ENCODE data around the gene C22orf15.

C22orf15 gene

GRCh38 chr22:23774114-23774921 lies 11.5 kb downstream of the C22orf15 start:
- DNase-seq: no peak

DNA sequence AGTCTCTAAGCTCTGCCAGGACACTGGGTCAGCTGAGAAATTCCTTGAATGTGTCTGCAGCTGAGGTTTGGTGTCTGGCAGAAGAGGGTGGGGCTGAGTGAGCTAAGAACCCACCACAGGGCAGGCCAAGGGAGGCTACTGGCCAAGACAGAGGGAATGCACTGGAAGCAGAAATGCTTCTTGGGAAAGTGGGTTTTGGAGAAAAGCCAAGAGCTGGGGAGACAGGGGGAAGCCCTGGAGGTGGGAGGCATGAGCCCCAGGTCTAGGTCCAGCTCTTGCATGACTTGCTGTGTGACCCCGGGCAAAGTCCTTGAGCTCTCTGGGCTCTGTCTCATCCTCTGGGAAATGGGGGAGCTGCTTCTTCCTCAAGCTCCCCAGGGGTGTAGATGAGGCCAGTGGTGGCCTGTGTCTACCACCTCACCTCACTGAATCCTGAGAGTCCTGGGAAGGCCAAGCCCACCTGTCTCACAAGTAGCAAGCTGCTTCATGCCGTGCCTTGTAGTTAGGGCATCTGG lies 12.2 kb downstream of the C22orf15 start:
- no peak for DNase-seq

DNA sequence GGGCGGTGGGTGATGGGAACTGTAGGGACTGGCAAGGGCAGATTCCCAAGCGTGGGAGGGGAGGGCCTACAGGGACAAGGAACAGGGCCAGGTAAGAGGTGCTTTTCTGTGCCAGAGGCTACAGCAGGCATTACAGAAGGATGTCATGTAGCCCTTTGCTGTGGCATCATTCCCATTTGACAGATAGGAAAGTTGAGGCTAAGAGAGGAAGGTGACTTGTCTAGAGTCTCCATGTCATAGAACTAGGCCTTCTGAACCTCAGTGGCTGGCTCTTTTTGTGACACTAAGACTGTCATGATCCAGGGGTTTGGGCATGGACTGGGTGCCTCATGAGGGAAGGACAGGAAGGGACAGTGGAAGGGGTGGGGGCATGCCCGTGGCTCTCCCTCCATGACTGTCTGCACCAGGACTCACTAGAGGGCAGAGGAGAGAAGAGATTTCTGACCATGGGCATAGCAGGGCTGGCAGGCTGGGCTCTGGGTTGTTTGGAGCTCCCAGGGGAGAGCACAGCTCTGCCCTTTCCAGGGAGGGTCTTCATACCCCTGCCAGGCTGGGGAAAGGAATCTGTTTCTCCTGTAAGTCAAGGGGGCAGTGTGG lies 13.1 kb downstream of the C22orf15 start:
- DNase-seq: no peak

DNA sequence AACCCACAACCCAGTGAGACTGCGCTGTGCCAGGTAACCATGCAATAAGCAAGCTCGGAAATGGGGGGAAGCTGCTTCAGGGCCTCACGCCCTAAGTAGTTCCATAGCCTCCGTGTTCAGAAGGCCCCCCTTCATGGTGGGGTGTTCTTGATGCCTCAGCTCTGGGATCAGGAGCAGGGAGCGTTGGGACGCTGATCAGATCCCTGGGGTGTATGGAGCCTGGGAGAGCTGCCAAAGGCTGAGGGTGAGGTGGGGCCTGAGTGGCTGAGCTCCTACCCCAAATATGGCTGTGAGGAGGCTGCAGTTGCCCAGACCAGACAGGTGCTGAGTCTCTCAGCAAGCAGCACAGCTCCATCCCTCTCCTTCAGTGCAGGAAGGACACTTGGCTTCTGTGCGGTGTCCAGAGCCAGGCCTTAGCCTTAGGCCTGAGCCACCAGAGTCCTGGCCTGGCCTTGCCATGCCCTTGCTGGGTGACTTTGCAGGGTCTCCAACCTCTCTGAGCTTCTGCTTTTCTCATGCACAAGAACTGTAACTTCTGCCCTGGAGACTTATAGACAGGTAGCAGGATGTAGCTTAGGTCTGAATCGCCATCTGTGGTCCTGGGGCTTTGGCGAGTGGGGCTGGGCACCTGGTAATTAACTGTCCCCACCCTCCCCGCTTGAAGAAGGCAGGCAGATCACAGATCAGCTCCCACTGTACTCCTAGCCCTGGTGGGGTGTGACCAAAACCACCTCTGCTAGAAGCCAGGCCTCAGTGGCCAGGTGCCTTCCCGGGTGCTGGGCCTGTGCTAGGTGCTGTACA lies 15.2 kb downstream of the C22orf15 start:
- no peak for DNase-seq

DNA sequence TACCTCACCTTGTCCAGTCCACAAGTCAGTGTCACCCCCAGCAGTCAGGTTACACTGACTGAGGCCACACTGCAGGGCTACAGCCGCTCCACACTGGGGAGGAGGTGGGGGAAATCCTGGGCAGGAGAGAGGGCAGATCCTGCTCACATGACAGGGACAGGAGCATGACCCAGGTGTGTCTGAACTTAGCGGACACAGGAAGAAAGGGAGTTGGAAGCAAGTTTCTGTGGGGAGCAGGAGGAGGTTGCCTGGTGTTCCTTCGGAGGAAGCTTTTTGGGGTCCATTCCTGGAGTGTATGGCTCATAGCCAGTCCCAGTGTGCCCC lies 15.7 kb downstream of the C22orf15 start:
- no peak for DNase-seq

DNA sequence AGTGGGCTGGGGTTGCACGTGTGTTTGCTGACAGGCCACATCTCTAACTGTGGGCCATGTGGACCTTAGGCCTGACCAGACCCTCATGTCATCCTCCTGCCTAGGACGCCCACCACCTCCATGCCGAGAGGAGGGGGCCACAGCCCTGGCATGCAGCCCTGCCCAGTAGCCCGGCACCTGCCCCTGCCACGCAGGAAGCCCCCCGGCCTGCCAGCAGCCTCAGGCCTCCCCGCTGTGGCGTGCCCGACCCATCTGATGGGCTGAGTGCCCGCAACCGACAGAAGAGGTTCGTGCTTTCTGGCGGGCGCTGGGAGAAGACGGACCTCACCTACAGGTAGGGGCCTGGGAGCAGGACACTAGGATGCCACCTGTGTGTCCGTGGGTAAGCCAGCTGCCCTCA lies 16.3 kb downstream of the C22orf15 start:
- no peak for DNase-seq

DNA sequence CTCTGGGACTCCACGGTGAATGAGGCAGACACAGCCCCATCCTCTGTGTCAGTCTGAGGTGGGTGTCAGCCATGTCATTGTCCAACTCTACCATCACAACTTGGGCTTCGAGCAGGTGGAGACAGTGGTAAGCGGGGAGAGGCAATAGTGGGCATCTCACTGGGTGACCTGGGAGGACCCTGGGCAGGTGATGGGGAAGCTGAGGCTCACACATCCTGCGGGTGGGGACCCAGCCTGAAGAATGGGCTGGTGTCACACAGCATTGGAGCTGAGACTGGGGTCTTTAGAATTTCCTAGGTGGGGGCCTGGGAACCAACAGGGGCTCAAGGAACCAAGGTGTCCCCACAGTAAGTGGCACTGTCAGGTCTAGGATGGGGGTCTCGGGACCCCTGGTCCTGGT lies 16.9 kb downstream of the C22orf15 start:
- no peak for DNase-seq

DNA sequence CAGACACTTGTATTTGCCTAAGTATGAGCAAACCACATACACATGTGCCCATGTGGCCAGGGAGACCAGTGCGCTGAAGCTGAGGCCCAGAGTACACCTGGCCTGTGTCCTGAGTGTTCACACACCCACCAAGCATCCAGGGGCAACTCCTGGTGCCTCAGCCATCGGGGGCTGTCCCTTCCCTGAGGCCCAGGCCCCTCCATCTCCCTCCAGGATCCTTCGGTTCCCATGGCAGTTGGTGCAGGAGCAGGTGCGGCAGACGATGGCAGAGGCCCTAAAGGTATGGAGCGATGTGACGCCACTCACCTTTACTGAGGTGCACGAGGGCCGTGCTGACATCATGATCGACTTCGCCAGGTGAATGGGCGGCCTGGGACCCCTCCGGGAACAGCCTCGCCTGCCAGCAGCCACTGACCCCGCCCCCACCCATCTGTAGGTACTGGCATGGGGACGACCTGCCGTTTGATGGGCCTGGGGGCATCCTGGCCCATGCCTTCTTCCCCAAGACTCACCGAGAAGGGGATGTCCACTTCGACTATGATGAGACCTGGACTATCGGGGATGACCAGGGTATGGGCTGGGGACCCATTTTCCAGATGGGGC lies 17.5 kb downstream of the C22orf15 start:
- DNase-seq: no peak

- DNase-seq: no peak
Measured at GRCh38 chr22:23781065-23781464, 18.3 kb downstream of the C22orf15 start.

- no peak for DNase-seq
Measured at GRCh38 chr22:23781511-23782183, 18.9 kb downstream of the C22orf15 start.

DNA sequence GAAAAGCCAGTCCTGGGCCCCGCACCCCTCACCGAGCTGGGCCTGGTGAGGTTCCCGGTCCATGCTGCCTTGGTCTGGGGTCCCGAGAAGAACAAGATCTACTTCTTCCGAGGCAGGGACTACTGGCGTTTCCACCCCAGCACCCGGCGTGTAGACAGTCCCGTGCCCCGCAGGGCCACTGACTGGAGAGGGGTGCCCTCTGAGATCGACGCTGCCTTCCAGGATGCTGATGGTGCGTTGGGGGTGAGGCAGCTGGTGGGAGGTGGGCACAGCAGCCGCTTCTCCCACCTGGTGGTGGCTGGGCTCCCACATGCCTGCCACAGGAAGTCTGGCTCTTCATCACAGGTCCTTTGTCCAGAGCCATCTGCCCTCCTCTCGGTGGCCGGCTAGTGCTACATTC lies 19.5 kb downstream of the C22orf15 start:
- no peak for DNase-seq

- no peak for DNase-seq
Measured at GRCh38 chr22:23782703-23783102, 19.9 kb downstream of the C22orf15 start.

DNA sequence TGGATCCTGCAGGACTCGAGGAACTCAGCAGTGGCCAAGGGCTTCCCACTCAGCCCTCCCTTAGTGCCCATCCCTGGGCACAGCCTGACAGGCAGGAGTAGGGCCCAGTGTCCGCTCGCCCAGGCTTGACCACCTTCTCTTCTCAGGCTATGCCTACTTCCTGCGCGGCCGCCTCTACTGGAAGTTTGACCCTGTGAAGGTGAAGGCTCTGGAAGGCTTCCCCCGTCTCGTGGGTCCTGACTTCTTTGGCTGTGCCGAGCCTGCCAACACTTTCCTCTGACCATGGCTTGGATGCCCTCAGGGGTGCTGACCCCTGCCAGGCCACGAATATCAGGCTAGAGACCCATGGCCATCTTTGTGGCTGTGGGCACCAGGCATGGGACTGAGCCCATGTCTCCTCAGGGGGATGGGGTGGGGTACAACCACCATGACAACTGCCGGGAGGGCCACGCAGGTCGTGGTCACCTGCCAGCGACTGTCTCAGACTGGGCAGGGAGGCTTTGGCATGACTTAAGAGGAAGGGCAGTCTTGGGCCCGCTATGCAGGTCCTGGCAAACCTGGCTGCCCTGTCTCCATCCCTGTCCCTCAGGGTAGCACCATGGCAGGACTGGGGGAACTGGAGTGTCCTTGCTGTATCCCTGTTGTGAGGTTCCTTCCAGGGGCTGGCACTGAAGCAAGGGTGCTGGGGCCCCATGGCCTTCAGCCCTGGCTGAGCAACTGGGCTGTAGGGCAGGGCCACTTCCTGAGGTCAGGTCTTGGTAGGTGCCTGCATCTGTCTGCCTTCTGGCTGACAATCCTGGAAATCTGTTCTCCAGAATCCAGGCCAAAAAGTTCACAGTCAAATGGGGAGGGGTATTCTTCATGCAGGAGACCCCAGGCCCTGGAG lies 20.7 kb downstream of the C22orf15 start:
- DNase-seq: no peak

DNA sequence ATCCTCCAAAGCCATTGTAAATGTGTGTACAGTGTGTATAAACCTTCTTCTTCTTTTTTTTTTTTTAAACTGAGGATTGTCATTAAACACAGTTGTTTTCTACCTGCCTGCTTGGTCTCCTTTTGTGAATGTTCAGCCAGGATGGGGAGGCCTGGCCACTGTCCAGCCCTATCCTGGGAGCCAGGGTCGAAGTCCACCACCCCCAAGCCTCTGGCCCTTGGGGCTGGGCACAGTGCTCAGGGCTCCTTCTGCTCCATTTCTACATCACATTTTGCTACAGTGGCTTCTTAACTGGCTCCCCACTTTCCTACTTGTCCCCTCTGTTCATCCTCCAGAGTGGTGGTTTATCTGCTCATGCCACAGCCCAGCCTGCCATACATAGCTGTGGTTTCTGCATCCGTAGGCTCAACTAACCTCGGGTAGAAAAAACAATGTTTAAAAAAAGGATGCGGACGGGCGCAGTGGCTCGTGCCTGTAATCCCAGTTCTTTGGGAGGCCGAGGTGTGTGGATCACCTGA lies 21.5 kb downstream of the C22orf15 start:
- DNase-seq: no peak

- no peak for DNase-seq
Measured at GRCh38 chr22:23786261-23786710, 23.5 kb downstream of the C22orf15 start.

DNA sequence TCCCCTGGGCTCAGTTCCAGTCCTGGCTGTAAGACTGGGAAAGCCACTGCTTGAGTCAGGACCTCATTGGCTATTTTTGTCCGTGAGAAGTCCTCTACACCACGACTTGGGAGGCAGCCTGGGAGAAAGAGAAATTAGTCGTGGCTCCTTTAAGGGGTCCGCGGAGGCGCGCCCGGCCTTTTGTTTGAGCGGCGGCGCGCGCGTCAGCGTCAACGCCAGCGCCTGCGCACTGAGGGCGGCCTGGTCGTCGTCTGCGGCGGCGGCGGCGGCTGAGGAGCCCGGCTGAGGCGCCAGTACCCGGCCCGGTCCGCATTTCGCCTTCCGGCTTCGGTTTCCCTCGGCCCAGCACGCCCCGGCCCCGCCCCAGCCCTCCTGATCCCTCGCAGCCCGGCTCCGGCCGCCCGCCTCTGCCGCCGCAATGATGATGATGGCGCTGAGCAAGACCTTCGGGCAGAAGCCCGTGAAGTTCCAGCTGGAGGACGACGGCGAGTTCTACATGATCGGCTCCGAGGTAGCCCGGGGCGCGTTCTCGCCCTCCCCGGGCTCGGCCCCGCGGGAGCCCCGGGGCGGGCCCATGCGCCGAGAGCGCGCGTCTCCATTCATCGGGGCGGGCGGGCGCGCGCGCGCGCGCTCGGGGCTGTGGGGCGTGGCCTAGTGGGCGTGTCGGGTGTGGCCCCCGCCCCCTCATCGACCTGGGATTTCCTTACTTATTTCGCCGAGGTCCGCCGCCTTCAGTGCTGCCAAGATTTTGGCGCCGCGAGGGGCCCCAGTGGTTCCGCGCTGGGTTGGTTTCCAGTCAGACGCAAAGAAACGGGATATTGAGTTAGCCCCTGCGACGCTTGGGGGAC lies 24.2 kb downstream of the C22orf15 start, which contains the start of gene SMARCB1:
SMARCB1 (plus strand) TSS at position 215 of the 848 bp plus-strand sequence; CDS start at position 419, 204 bp downstream.
- peak; percentile 30 for DNase-seq

GRCh38 chr22:23787600-23787896 lies 24.8 kb downstream of the C22orf15 start:
- DNase-seq: no peak

DNA sequence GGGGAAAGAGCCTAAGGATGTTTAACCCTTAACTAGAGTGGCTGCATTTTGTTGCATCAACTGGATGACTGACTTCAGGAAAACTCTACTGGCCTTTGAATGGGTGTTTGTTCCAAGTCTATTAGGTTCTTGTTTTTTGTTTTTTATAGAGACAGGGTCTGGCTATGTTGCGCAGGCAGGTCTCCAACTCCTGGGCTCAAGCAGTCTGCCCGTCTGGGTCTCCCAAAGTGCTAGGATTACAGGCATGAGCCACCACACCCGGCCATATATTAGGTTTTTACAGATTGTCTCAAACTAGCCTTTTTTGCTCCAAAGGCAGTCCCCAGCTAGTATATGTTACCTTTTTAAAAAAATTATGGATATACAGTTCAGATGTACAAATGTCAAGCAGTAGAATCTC lies 25.1 kb downstream of the C22orf15 start:
- no peak for DNase-seq

DNA sequence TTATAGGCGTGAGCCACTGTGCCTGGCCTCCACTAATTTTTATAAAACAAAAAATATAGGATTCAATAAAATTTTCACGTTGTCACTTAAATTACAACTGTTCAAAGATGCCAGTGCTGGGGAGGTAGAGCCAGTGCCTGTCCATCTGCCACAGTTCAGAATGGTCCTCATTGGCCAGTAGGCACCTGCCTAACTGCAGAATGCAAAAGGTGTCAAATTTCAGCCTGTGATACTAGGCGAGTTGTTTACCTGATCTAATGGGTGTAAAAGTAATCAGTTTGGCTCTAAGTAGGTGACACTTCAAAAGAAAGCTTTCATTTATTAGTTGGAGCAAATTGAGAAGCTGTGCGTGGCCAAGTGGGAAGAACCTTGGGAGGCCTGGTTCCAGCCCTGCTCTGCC lies 26.3 kb downstream of the C22orf15 start:
- DNase-seq: no peak

DNA sequence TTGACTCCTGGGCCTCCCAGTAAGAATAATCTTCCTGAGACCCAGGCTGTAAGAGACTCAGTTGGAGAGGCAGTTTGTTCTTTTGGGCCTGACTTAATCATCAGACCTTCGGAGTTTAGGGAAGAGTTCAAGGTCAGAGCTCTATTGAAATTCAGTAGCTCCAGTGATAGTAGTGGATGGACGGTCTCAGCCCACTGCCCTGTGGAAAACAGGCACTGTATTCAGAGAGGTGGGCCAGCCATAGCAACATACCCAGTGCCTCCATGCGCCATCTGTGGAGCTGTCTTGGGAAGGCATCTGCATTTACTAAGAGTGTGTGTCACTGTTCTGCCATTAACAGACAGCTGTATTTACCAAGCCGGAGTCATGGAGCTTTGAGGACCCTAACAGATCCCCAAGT lies 26.8 kb downstream of the C22orf15 start:
- DNase-seq: no peak
